ENCODE measurements around the gene PPP1R14B.

The PPP1R14B gene

GRCh38 chr11:64269540-64270220 lies 22.9 kb upstream of the PPP1R14B start:
- DNase-seq (ENCODE audit: low spot score in 2 of 2) (peak; percentile 94 to 96), ATAC-seq (replicated peaks; ENCODE audit: extremely low read depth, poor library complexity, severe bottlenecking) (peak; percentile 74)
- peaks cover 32% of the 10 kb centered on the region for H3K4me1 Mint-ChIP-seq
- H3K4me3 Mint-ChIP-seq: peak overlapping the region; percentile 98
- peak overlapping the region; percentile 98 for H3K27ac Mint-ChIP-seq (ENCODE audit: low read depth)
- H3K27me3 Mint-ChIP-seq: no peaks in the 10 kb centered on the region
- H3K9me3 Mint-ChIP-seq: no peaks in the 10 kb centered on the region
- peaks cover 31% of the 10 kb centered on the region for H3K36me3 Mint-ChIP-seq (ENCODE audit: insufficient read depth)

- H3K36me3 Mint-ChIP-seq (ENCODE audit: insufficient read depth): peaks cover 29% of the 10 kb centered on the region
- peak overlapping the region; percentile 98 for H3K4me3 Mint-ChIP-seq
- H3K27me3 Mint-ChIP-seq: no peaks in the 10 kb centered on the region
- ATAC-seq (replicated peaks; ENCODE audit: extremely low read depth, poor library complexity, severe bottlenecking) (peak; percentile 1), DNase-seq (ENCODE audit: low spot score in 2 of 2) (no peak)
- H3K27ac Mint-ChIP-seq (ENCODE audit: low read depth): peak overlapping the region; percentile 98
- no peaks in the 10 kb centered on the region for H3K9me3 Mint-ChIP-seq
- peaks cover 32% of the 10 kb centered on the region for H3K4me1 Mint-ChIP-seq
Observed at GRCh38 chr11:64268893-64269539, 22.3 kb upstream of the PPP1R14B start.

- Mint-ChIP-seq H3K36me3 (ENCODE audit: insufficient read depth) (peaks cover 29% of the 10 kb centered on the region), H3K4me3 (peak overlapping the region; percentile 98), H3K27me3 (no peaks in the 10 kb centered on the region), H3K27ac (ENCODE audit: low read depth) (peak overlapping the region; percentile 98), H3K9me3 (no peaks in the 10 kb centered on the region), H3K4me1 (peaks cover 32% of the 10 kb centered on the region)
- no peak for DNase-seq (ENCODE audit: low spot score in 2 of 2)
- ATAC-seq (replicated peaks; ENCODE audit: extremely low read depth, poor library complexity, severe bottlenecking): no peak
Observed at GRCh38 chr11:64268025-64268892, 21.5 kb upstream of the PPP1R14B start.

- Mint-ChIP-seq H3K27me3 (no peaks in the 10 kb centered on the region), H3K4me3 (peak overlapping the region; percentile 13), H3K9me3 (no peaks in the 10 kb centered on the region), H3K27ac (ENCODE audit: low read depth) (no peak overlapping the region), H3K4me1 (peaks cover 32% of the 10 kb centered on the region), H3K36me3 (ENCODE audit: insufficient read depth) (peaks cover 27% of the 10 kb centered on the region)
- no peak for DNase-seq (ENCODE audit: low spot score in 2 of 2)
- ATAC-seq (replicated peaks; ENCODE audit: extremely low read depth, poor library complexity, severe bottlenecking): no peak
Observed at GRCh38 chr11:64267207-64267945, 20.6 kb upstream of the PPP1R14B start.

GRCh38 chr11:64266339-64266738 lies 19.6 kb upstream of the PPP1R14B start:
- peaks cover 24% of the 10 kb centered on the region for H3K4me1 Mint-ChIP-seq
- H3K9me3 Mint-ChIP-seq: no peaks in the 10 kb centered on the region
- no peak overlapping the region for H3K27ac Mint-ChIP-seq (ENCODE audit: low read depth)
- H3K36me3 Mint-ChIP-seq (ENCODE audit: insufficient read depth): peaks cover 21% of the 10 kb centered on the region
- DNase-seq (ENCODE audit: low spot score in 2 of 2) (no peak), ATAC-seq (replicated peaks; ENCODE audit: extremely low read depth, poor library complexity, severe bottlenecking) (no peak)
- no peaks in the 10 kb centered on the region for H3K27me3 Mint-ChIP-seq
- no peak overlapping the region for H3K4me3 Mint-ChIP-seq

- Mint-ChIP-seq H3K9me3 (no peaks in the 10 kb centered on the region), H3K4me3 (no peak overlapping the region), H3K27ac (ENCODE audit: low read depth) (no peak overlapping the region), H3K36me3 (ENCODE audit: insufficient read depth) (peaks cover 13% of the 10 kb centered on the region), H3K27me3 (no peaks in the 10 kb centered on the region), H3K4me1 (peaks cover 22% of the 10 kb centered on the region)
- ATAC-seq (replicated peaks; ENCODE audit: extremely low read depth, poor library complexity, severe bottlenecking): no peak
- DNase-seq (ENCODE audit: low spot score in 2 of 2): no peak
Observed at GRCh38 chr11:64265176-64266160, 18.7 kb upstream of the PPP1R14B start.

GRCh38 chr11:64264371-64264852 lies 17.7 kb upstream of the PPP1R14B start:
- no peak for DNase-seq (ENCODE audit: low spot score in 2 of 2)
- Mint-ChIP-seq H3K9me3 (no peaks in the 10 kb centered on the region), H3K27me3 (no peaks in the 10 kb centered on the region), H3K36me3 (ENCODE audit: insufficient read depth) (peaks cover 6% of the 10 kb centered on the region), H3K4me1 (peaks cover 26% of the 10 kb centered on the region), H3K27ac (ENCODE audit: low read depth) (no peak overlapping the region), H3K4me3 (no peak overlapping the region)
- no peak for ATAC-seq (replicated peaks; ENCODE audit: extremely low read depth, poor library complexity, severe bottlenecking)

- H3K36me3 Mint-ChIP-seq (ENCODE audit: insufficient read depth): peaks cover 6% of the 10 kb centered on the region
- H3K27ac Mint-ChIP-seq (ENCODE audit: low read depth): no peak overlapping the region
- ATAC-seq (replicated peaks; ENCODE audit: extremely low read depth, poor library complexity, severe bottlenecking) (no peak), DNase-seq (ENCODE audit: low spot score in 2 of 2) (no peak)
- peaks cover 23% of the 10 kb centered on the region for H3K4me1 Mint-ChIP-seq
- H3K27me3 Mint-ChIP-seq: no peaks in the 10 kb centered on the region
- H3K9me3 Mint-ChIP-seq: no peaks in the 10 kb centered on the region
- no peak overlapping the region for H3K4me3 Mint-ChIP-seq
Observed at GRCh38 chr11:64263947-64264317, 17.2 kb upstream of the PPP1R14B start.

- no peak overlapping the region for H3K4me3 Mint-ChIP-seq
- peaks cover 17% of the 10 kb centered on the region for H3K4me1 Mint-ChIP-seq
- H3K36me3 Mint-ChIP-seq (ENCODE audit: insufficient read depth): peaks cover 8% of the 10 kb centered on the region
- H3K27me3 Mint-ChIP-seq: no peaks in the 10 kb centered on the region
- ATAC-seq (replicated peaks; ENCODE audit: extremely low read depth, poor library complexity, severe bottlenecking) (no peak), DNase-seq (ENCODE audit: low spot score in 2 of 2) (no peak)
- H3K9me3 Mint-ChIP-seq: no peaks in the 10 kb centered on the region
- no peak overlapping the region for H3K27ac Mint-ChIP-seq (ENCODE audit: low read depth)
Observed at GRCh38 chr11:64263021-64263946, 16.5 kb upstream of the PPP1R14B start.

- H3K27ac Mint-ChIP-seq (ENCODE audit: low read depth): no peak overlapping the region
- H3K9me3 Mint-ChIP-seq: no peaks in the 10 kb centered on the region
- no peak for DNase-seq (ENCODE audit: low spot score in 2 of 2)
- no peak for ATAC-seq (replicated peaks; ENCODE audit: extremely low read depth, poor library complexity, severe bottlenecking)
- H3K4me3 Mint-ChIP-seq: no peak overlapping the region
- H3K4me1 Mint-ChIP-seq: peaks cover 11% of the 10 kb centered on the region
- no peaks in the 10 kb centered on the region for H3K27me3 Mint-ChIP-seq
- H3K36me3 Mint-ChIP-seq (ENCODE audit: insufficient read depth): peaks cover 14% of the 10 kb centered on the region
Observed at GRCh38 chr11:64262271-64263002, 15.7 kb upstream of the PPP1R14B start.
